HG03039 (cell line): ENCODE results near the gene MID1.

Source experiments
- ATAC-seq: cut with Tn5 transposase; IDR thresholded peaks from one replicate; pipeline ENCODE4 v1.9.1; 2021; ENCODE audit warnings: mild to moderate bottlenecking, moderate library complexity; ENCODE audit not compliant: unreplicated experiment

Gene MID1

DNA sequence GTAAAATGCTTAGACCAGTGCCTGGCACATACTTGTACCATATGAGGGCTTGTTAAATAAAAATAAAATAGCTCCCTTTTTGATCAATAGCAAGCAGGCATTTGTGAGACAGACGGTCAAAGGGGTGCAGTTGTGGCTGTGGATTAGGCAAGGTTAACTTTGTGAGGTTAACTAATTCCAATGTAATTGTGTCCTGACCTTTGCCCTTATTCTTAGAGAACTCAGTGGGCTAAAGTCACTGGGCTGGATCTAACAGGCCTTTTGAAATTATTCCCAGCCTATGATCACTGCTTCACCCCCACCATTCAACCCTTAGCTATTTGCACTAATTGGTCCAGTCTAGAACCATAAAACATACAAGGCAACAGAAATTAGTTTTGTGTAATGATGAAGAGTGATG is 166.4 kb downstream of the MID1 start:
- ATAC-seq: no peak

DNA sequence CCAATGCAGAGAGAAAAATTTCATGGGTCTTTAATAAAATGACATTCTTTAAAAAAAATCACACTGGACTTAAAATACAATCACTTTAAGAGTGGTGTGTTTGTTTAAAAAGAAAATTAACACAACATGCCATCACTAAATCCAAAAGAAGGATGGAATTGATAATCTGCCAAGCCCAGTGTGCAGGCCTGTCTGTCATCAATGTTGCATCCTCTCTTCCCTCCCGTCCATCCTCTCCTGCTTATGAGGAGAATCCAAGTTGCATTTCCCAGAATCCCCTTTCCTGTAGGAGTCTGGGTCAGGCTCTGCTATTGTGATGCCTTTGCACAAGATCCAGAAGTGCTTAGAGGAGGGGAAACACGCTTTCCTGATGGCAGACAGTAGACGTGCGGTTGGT is 169.4 kb downstream of the MID1 start:
- ATAC-seq: no peak

DNA sequence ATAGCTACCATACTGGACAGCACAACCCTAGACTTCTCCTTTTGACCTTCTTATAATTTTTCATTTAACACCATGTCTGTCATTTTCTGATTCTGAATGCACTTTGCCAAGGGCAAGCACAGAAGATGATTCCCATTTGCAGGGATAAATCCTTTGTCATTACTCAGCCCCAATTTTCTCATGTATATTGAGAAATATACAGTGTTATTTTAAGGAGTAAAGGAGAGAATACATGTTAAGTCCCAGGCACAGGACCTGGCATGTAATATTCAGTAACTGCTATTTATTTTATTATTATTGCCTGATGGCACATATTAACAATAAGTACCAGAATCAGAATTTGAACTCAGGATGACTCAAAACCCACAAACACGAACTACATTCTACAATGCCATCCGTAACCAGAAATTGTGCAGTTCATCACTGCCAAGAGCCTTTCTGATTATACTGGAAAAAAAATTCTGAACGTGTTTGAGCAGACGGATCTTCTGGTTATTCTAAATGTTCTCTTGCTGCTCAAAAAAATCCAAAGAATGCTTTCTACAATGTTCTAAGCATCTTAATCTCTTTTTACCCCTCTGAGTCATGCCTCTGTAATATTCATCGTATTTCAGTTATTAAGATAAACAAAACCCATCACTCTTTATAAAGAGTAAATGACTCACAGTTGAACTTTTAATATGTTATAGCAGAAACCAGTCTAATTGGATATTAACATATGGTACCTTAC is 170.0 kb downstream of the MID1 start:
- no peak for ATAC-seq

DNA sequence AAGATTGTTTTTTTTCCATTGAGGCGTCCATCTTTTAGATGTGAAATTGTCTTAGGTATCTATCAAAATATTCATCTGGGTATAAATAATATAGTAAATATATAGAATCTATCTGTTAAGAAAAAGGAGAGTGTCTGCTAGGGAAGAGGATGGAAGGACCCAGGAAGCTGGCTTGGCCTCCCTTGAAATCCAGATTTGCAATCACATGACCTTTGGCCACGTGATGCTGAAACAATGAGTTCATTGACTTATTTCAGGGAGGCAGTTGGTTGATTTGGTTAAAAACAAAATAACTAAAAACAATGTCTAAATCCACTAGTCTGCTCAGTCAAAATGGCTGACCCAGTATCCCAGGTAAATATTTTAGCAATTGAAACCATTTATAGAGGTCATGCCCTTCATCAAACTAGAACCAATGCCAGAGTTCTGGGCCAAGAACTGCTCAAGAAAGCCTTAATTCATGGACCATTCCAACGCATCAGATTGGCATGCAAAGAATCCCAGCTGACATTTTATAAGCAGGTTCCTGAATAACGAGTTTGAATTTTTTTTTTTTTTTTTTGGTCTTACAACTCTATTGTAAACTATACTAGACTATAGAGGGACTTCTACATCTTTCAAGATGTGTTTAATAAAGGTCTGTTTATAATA is 172.7 kb downstream of the MID1 start:
- ATAC-seq: no peak

DNA sequence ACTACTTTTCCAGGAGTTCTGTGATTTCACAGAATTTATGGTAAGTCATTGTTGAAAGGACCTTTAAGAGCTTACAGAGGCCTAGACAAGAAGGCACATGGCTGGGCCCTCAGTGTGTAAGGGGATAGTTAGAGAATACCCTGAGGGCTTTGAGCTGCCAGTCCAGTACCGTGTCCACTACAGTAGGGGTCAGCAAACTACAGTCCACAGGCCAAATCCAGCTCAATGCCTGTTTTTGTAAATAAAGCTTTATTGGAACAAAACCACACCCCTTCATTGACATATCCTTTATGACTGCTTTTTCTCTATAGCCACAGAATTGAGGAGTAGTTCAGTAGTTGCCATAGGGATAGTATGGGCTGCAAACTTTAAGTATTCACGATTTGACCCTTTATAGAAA is 176.2 kb downstream of the MID1 start:
- ATAC-seq: no peak

DNA sequence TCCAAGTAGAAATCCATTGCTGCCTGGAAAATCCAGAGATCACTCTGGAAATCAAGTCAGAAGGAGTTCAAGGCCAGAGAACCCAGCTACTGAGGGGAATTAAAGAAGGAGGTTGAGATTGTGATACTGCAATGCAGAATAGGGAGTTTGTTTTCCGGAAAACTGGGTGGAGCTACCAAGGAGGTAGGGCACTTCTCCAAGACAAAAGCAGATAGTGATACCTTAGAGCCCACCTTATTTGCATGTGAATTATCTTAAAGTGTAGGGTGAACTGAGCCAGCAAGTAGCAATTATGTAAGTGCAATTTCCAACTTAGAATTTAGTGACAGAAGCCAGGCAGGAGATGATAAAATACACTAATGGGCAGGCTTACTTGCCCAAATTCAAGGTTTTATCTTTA is 178.9 kb downstream of the MID1 start:
- ATAC-seq: no peak

DNA sequence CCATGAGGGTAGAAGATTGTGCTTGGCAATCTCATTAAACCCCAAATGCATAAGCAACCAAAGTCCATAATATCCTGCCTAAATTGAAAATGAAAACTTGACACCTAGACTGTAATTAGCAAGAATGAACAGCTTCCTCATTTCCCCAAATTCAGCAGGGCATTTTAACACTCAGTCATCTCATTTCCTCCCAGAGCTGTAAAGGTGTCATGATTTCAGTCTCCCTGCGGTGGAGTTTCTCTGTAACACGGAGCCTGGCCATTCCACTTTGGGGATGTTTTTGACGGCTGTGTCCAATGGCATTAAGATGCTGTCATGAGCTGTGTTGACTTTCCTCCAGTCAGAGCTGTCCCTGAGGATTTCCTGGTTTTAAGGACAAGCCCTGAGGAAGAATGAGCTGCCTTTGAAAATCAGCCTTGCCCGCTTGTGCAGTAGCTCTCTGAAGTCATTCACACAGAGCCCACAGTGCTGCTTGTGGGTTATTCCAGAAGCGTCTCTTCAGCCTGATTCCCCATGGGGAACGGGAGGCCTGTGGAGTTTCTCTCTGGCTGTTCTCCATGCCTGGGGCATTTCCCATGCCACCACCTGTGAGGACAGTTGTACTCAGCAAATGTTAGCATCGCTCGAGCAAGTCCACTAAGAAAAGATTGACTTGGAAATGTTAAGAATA is 187.0 kb downstream of the MID1 start:
- ATAC-seq: no peak

DNA sequence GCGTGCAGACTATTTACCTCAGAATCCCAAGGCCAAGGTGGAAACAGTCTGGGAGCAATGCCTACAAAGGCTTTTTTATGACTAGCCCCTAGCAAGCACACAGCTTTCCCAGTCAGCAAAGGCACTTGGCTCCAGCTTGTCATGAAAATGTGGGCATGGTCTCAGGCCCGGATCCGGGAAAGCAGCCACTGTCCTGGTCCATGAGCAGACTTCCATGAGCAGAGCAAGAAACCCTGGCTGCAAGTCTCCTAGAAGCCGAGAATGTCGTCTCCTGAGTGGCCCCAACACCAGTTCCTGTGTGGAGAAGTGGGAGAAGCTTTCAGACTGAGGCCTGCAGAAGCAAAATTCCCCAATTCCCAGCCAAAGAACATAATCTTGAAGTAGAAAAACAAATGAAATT is 190.5 kb downstream of the MID1 start:
- ATAC-seq: no peak

DNA sequence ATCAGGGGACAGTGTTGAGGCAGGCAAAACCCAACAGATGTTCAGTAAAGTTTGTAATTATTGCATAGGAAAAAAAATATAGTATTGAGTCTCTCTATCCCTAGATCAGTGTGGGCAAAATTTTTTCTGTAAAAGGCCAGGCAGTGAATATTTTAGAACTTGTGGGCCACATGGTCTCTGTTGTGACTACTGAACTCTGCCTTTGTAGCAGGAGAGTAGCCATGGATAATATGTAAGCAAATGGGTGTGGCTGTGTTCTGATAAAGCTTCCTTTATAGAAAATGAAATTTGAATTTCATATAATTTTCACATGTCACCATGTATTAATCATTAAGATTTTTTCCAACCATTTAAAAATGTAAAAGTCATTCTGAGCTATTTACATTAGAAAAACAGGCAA is 193.1 kb downstream of the MID1 start:
- ATAC-seq: no peak

DNA sequence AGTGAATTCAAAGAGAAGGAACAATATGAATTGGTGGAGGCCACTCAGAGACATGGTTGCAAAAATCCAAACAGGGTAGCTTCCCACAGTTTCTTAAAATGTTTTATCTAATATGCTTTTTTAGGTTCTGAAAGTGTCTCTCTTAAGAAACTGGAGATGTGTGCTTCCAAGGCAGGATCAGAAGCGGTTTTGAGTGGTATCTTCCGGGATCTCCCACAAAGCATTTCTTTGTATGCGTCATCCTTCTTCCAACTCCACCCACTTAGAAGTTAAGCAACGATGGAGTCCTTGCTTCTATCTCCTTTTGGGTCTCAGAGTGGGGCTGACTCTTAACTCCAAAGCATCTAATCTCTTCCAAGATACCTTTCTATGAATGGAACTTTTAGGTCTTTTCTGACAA is 196.7 kb downstream of the MID1 start:
- no peak for ATAC-seq

DNA sequence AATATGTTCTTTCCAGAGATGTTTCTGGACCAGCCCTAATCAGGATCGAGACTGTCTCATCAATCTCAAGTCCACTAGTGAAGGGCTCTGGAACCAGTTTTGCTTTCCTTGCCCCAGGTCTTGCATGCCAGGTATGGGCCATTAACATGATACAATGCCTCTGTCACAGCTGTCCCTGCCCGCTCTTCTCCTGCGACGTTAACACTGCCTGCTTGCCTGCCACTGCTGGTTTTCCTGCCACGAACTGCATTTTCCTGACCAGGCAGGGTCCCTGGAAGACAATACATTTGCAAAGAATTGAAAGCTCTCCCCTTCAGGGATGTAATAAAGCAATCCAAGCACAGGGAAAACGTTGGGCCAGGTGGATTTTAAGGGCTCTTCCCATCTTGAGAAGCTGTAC is 200.3 kb downstream of the MID1 start:
- ATAC-seq: no peak

DNA sequence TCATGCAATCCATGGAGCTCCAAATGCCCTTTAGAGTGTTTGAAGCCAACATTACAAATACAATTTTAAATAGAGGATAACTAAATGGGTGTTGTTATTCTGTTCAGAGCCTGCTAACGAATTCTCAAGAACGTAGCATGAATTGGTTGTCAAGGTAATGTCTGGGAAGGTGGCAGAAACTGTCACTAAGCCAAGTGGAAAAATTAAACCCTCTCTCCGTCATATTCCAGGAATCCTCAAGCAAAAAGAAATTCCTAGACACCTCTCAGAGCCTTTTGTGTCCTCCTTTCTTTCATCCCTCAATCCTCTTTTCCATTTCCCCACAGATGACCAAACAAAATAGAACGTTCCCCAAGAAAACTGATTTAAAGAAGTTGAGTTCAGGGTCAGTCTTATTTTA is 204.0 kb downstream of the MID1 start:
- ATAC-seq: no peak

DNA sequence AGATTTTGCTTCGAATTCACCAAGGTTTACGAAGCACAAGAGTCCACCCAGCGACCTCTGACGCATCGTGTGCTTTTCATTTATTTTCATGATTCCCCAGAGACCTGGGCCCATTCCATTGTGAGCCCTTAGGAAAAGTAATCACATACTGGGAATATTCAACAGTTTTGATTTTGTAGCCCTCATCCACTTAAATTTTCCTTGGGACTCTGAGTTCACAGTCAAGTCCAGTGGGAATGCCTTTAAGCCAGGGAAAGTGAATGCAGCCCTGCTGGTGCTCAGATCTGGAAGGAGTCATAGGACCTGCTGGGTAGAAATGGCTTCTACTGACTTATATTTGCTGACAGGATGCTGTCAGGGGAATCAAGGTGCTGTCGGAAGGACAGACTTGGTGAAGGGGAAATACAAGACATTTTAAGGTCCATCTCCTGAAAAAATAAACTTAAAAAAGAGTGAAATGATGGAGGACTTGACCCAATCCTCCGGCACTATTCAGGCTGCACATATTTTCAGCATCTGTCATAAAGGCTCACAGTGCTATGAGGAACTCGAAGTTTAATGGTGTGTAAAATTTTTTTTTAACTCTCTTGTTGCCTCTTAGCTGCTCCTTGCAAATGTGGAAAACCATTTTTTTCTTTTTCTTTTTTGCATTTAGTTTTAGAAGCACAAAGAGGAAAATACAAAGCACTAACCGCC is 204.9 kb downstream of the MID1 start:
- no peak for ATAC-seq

DNA sequence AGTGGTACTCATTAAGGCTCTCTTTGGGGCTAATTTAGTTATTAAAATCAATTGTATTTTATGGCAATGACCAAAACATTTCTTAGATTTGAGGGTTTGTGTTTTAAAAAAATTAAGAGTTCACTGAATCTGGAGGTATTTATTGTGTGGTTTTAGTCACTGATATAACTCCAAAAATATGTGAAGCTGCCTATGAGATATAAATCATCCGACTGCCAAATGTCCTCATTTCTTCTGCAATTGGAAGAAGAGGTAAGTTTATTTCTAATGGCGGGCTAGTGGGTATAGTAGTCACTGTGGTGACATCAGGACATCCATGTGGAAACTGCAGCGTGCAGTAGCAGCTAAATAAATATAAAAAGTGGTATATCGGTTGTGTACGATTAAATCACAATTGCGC is 205.5 kb downstream of the MID1 start:
- no peak for ATAC-seq

DNA sequence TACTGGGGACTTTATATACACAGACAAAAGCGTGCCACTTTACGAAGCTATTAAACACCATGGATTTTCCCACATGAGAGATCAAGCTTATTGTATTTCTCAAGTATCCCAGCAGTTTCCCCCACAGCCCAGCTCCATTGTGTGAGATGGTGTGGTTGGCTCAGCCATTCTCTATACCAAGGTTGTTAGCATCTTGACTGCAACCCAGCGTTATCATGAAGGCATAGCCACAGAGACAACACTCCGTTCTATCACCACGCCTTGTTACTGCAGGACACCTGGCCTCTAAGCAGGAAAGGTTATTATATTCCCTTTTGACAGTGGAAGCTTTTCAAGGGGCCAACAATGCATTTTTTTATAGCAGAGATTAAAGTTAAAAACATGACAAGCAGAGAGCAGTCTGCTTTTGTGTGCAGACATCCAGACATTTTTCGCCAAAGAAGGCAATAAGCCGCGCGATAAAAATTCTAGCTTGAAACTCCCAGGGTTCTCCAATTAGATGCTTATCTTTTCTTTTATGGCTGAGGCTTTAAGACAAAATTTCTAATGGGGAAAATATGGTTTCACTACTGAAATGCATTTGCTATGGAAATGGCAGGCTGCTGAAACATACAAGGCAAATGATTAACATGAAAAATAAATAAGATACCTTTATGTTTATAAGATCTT is 206.1 kb downstream of the MID1 start:
- no peak for ATAC-seq

DNA sequence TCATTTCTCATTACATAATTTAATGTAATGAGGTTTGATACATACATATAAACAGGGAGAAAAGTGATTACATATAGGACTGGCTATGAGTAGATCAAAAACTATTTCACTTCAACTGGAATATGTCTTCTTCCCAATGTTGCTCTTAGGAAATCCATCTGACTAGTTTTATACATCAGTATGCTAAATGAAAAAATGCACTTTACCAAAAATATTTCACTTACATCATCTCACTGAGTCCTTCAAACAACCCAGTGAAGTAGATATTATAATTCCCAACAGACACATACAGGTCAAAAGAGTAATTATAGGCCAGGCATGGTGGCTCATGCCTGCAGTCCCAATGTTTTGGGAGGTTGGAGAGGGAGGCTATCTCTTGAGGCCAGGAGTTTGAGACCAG is 215.9 kb downstream of the MID1 start:
- ATAC-seq: no peak

DNA sequence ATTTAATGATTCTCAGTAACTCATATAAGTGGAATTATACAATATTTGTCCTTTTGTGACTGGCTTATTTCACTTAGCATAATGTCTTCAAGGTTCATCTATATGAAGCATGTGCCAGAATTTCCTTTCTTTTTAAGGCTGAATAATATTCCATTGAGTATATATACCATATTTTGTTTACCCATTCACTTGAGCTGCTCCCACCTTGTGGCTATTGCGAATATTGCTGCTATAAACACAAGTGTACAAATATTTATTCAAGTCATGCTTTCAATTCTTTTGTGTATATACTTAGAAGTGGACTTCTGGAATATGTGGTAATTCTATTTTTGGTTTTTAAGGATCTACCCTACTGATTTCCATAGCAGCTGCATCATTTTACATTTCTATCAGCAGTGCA is 219.1 kb downstream of the MID1 start:
- ATAC-seq: no peak

DNA sequence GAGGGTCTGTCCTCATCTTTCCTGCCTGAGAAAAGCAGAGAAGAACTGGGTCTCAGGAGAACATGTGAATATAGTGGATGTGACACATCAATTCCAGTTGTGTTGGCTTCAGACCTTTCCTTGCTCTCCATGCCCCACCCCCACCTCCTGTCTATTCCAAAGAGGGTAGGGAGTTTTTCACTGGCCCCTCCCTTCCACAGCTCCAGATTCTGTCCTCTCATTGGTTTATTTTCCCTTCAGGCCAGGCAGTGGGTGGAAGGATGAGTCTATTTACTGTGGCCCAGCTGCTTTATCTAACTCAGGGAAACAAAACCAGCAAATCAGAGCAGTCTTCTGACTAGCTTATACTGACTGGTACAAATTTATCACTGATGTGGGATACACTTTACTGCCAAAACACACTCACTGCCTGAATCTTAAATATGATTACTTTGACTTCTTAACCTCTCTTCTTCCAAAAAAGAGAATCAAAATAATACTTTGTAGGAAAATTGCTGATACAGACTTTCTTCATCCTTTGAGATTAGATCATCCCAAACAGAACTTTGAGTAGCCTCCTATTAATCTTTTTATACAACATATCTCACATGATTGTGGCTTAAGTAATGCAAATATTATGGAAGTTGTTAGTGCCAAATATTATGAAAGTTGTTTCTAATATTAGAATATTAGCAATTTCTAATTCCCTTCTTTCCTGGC is 221.2 kb downstream of the MID1 start:
- ATAC-seq: no peak

DNA sequence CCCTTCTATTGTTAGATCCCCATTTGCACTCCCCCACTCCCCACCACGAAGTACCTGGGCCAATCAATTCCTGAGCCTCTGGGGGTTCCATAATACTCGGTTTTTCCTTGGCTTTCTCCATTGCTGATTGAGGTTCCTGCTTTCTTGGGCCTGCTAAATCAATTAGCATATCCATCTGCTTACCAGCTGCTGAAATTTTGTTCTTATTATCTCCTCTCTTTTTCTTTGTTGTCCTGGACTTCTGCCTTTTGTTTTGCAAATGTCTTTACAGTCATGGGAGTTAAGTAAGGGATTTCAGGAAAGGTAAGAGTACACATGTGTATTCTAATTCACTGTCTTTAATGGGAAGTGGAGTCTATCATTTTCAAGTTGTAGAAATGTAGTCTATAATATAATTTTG is 222.2 kb downstream of the MID1 start:
- ATAC-seq: no peak

DNA sequence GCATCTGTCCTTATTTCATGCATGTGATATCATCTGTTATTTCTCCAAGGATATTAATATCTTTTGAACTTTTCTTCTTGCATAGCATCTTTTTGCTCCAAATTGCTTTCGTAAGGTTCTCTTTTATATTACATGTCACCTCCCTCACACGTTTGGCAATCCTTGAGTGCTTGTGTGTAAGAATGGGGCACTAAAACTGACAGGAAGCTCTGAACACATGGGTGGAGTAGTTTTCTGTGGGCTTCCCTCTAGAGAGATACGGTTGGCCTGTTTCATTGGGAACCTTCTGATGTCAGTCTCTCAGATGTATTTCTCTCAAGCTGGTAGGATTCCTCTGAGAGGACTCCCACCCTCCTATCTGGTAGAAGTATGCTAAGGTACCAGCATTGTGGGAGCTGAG is 223.0 kb downstream of the MID1 start:
- ATAC-seq: no peak

DNA sequence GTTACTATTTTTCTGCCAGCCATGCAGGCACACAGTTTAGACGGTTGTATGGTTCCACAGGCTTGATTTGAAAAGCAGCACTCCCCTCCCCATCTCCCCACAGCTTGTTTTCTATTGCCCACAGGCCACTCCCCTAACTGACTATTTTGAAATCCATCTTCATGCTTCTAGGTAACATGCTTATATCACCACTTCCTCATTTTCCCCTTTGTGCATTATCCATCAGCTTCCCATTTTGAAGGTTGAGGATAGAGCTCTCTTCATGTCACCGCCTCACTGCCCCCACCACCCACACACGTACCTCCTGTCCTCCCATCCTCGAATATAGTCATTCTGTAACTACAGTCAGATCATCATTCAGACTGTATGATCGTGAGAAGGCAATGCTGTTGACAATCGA is 224.7 kb downstream of the MID1 start:
- ATAC-seq: no peak
